ENCODE measurements around the gene STK32C.

GRCh38 chr10:132185601-132186487 is 121.9 kb downstream of the STK32C start:
- TF ChIP-seq CTCF (IDR thresholded peaks at IDR 0.05) (no peak), POLR2A (IDR thresholded peaks at IDR 0.05) (no peak)
